Thyroid gland (tissue), 4 donors: ENCODE measurements around the gene WDFY2. TPM values are rescaled to one million over a fixed set of nuclear protein-coding genes. Genes with fewer than 3 reads are reported as not detected.

Experiments
- DNase-seq, 2 donors: peaks; one replicate each; pipeline ENCODE4 v3.0.0-alpha.2; 2019
- H3K27ac ChIP-seq, 3 donors: fragments of 200-600 bp; sonication (generic); 1 replicate in 2 of 3; 2 replicates in 1 of 3; pipeline ENCODE4 v1.5.1; 2016 to 2019; ENCODE audit warnings: mild to moderate bottlenecking in 1 of 3, moderate library complexity in 1 of 3
- H3K27me3 ChIP-seq: fragments of 200-600 bp; sonication (generic); one replicate; pipeline ENCODE4 v1.5.1; 2019
- H3K36me3 ChIP-seq, 2 donors: fragments of 200-600 bp; sonication (generic); one replicate each; pipeline ENCODE4 v1.5.1; 2016 to 2019
- H3K4me1 ChIP-seq, 2 donors: fragments of 200-600 bp; sonication (generic); one replicate each; pipeline ENCODE4 v1.5.1; 2017 to 2019
- H3K4me3 ChIP-seq, 3 donors: fragments of 200-600 bp; sonication (generic); replicated peaks in 1 of 3; 1 replicate in 2 of 3; 2 replicates in 1 of 3; pipeline ENCODE4 v1.5.1; 2016; ENCODE audit warnings: mild to moderate bottlenecking in 1 of 3
- H3K9me3 ChIP-seq: fragments of 200-600 bp; sonication (generic); one replicate; pipeline ENCODE4 v1.5.1; 2017
- CTCF ChIP-seq, 6 experiments: fragments of 200-600 bp in 3 of 6; fragments of 450-650 bp in 3 of 6; sonication (generic) in 3 of 6; IDR thresholded peaks; one replicate each; pipeline ENCODE4 v1.5.1; 2016 to 2019; ENCODE audit warnings: antibody characterized with exemption in 6 of 6, mild to moderate bottlenecking in 2 of 6, inconsistent platforms in 1 of 6, moderate library complexity in 1 of 6
- POLR2A ChIP-seq, 2 donors: fragments of 450-650 bp; IDR thresholded peaks; one replicate each; pipeline ENCODE4 v1.6.1; 2017; ENCODE audit warnings: antibody characterized with exemption in 2 of 2, mild to moderate bottlenecking in 2 of 2, moderate library complexity in 1 of 2
- WGBS, 2 donors: methylation state at CpG; one replicate each; pipeline ENCODE4 v1.1.5; 2017; 5-methylcytosine and 5-hydroxymethylcytosine counted together
- intact Hi-C: fragments of 100-400 bp; cut with DNase I; formaldehyde crosslinking; loops from one replicate; pipeline ENCODE4 v1.15.1; 2023
- total RNA-seq, 4 donors: library from RNA; depleted of rRNA; stranded (reverse); fragments of >200 nt; gene quantifications; one replicate each; pipeline ENCODE4 v1.2.3, GENCODE V29; 2016

WDFY2 gene
- total RNA-seq, 4 donors from 2014 or later: 15.8 to 23.9 (median 20.9) TPM

DNA sequence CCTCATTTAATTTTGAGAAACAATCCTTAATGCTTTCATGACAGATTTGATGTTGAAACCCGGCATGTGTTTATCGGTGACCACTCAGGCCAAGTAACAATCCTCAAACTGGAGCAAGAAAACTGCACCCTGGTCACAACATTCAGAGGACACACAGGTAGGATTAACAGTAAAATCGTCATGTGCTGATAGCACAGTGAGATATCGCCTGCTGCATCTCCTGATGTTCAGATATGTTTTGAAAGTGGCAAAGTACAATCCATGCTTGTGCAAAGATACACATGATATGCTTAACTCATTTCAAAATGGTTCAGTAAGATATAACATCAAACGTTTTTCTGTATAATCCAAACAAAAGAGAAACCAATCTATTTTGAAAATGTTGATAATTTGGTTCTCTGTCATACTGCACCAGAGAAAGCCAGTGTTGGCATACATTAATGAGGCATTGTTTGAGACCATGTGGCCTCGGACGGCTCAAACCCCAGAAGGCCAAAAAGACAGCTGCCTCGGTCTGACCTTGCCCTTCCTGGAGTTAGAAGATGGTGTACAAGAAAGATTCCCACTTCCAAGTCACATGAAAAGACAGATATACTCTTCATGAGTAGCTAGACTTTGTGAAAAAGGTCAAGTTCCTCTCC, 143.5 kb downstream of the WDFY2 start:
- Histone ChIP-seq H3K36me3 (peaks cover 0 to 4% of the 10 kb centered on the region in 2 donors), H3K9me3 (no peaks in the 10 kb centered on the region), H3K4me3 (no peak overlapping the region), H3K27ac (no peak overlapping the region), H3K4me1 (peaks cover 0 to 11% of the 10 kb centered on the region in 2 donors), H3K27me3 (no peaks in the 10 kb centered on the region)
- WGBS, 2 donors: 88 to 89% methylated on average over 8 of the region's 8 CpGs
- DNase-seq: no peak
- TF ChIP-seq POLR2A (IDR thresholded peaks at IDR 0.05): no peak
- no peak for TF ChIP-seq CTCF (IDR thresholded peaks at IDR 0.05)
- intact Hi-C loops: no loop called here

- 93 to 96% methylated on average over 4 of the region's 4 CpGs for WGBS, 2 donors
- peaks cover 0 to 4% of the 10 kb centered on the region in 2 donors for H3K36me3 ChIP-seq
- no peak overlapping the region for H3K27ac ChIP-seq
- intact Hi-C loops: no loop called here
- no peak overlapping the region for H3K4me3 ChIP-seq
- DNase-seq: no peak
- H3K27me3 ChIP-seq: no peaks in the 10 kb centered on the region
- no peaks in the 10 kb centered on the region for H3K9me3 ChIP-seq
- peaks cover 0 to 11% of the 10 kb centered on the region in 2 donors for H3K4me1 ChIP-seq
- TF ChIP-seq CTCF (IDR thresholded peaks at IDR 0.05): no peak
- no peak for TF ChIP-seq POLR2A (IDR thresholded peaks at IDR 0.05)
Measured at GRCh38 chr13:51728275-51728673, 144.0 kb downstream of the WDFY2 start.

- Histone ChIP-seq H3K9me3 (no peaks in the 10 kb centered on the region), H3K27me3 (no peaks in the 10 kb centered on the region), H3K36me3 (peaks cover 0 to 4% of the 10 kb centered on the region in 2 donors), H3K27ac (no peak overlapping the region), H3K4me1 (peaks cover 0 to 11% of the 10 kb centered on the region in 2 donors), H3K4me3 (no peak overlapping the region)
- no peak for DNase-seq
- WGBS, 2 donors: 92 to 95% methylated on average over 10 of the region's 10 CpGs
- intact Hi-C loops: no loop called here
- TF ChIP-seq CTCF (IDR thresholded peaks at IDR 0.05) (no peak), POLR2A (IDR thresholded peaks at IDR 0.05) (no peak)
Measured at GRCh38 chr13:51728972-51729371, 144.7 kb downstream of the WDFY2 start.

DNA sequence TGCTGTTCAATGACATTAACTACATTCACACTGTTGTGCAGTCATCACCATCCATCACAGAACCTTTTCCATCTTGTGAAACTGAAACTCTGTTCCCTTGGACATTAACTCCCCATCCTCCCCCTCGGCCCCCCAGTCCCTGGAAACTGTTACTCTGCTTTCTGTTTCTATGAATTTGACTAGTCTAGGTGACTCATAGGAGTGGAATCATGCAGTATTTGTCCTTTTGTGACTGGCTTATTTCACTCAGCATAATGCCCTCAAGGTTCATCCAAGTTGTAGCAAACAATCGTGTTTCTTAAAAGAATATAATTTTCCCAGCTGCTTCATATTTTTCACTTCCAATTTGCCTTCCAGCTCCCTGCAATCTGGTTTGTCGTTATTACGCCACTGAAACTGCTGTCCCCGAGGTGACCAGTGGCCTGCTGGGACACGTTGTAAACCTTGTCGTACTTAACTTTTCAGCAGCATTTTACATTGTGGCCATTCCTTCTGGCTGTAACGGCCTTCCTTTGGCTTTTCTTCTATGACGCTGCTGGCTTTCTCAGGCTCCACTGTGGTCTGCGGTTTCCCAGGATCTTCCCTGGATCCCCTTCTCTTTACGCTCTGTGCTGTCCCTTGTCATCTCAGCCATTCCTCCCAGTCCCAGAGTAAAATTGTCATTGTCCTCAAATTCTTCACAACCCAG, 145.7 kb downstream of the WDFY2 start:
- H3K4me3 ChIP-seq: no peak overlapping the region
- no peak for TF ChIP-seq POLR2A (IDR thresholded peaks at IDR 0.05)
- TF ChIP-seq CTCF (IDR thresholded peaks at IDR 0.05): no peak
- H3K27ac ChIP-seq: peak overlapping the region in 2 of 3 donors; percentile 20 to 27
- peaks cover 0 to 4% of the 10 kb centered on the region in 2 donors for H3K36me3 ChIP-seq
- no peaks in the 10 kb centered on the region for H3K27me3 ChIP-seq
- intact Hi-C loops: no loop called here
- 81 to 85% methylated on average over 11 of the region's 11 CpGs for WGBS, 2 donors
- no peaks in the 10 kb centered on the region for H3K9me3 ChIP-seq
- peak in 1 of 2 donors; percentile 13 for DNase-seq
- peaks cover 0 to 11% of the 10 kb centered on the region in 2 donors for H3K4me1 ChIP-seq

DNA sequence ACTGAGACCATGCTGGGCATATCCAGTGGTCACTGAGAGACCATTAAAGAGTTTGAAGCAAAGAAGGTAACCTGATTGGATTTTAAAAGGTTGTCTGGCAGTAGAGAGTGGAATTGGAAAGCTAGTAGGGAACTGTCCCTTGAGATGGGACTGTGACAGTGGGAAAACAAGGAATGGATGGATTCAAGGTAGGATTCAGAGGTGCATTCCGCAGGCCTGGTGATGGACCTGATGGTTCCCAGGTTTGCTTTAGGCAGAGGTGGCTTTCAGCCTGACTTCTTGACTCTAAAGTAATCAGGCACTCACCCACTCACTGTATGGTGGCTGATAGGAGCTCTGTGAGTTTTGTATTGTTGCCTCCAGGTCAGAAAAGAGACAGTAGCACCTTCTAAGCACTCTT, 146.7 kb downstream of the WDFY2 start:
- intact Hi-C loops: no loop called here

More for the DNA sequence above, 146.7 kb downstream of the WDFY2 start:
- H3K9me3 ChIP-seq: no peaks in the 10 kb centered on the region
- H3K27ac ChIP-seq: peak overlapping the region in 2 of 3 donors; percentile 20 to 27
- peaks cover 0 to 4% of the 10 kb centered on the region in 2 donors for H3K36me3 ChIP-seq
- H3K4me1 ChIP-seq: peaks cover 0 to 11% of the 10 kb centered on the region in 2 donors
- no peak for DNase-seq
- no peaks in the 10 kb centered on the region for H3K27me3 ChIP-seq
- no peak overlapping the region for H3K4me3 ChIP-seq
- 93 to 94% methylated on average over 1 of the region's 1 CpG for WGBS, 2 donors
- no peak for TF ChIP-seq CTCF (IDR thresholded peaks at IDR 0.05)
- TF ChIP-seq POLR2A (IDR thresholded peaks at IDR 0.05): no peak
